Superior temporal gyrus (tissue), 1 donor: ENCODE results near the gene AGBL2.
"Not testable (repeated sequence)": the region's sequence is repeated elsewhere in the genome, so short reads cannot be mapped to it uniquely, and the experiment has no call there.

Experiments
- DNase-seq: peaks from one replicate; pipeline ENCODE4 v3.0.0-alpha.2; 2016; ENCODE audit errors: extremely low spot score

AGBL2 gene

GRCh38 chr11:47715082-47715669, at the start of gene AGBL2:
Gene AGBL2 (minus strand): TSS chr11:47715369. CDS start chr11:47714650, 719 bp downstream.
- peak; percentile 55 for DNase-seq

- DNase-seq: not testable (repeated sequence)
Observed at GRCh38 chr11:47759291-47759690, 44.1 kb upstream of the AGBL2 start.

GRCh38 chr11:47756208-47756607, 41.0 kb upstream of the AGBL2 start:
- no peak for DNase-seq

GRCh38 chr11:47750725-47751124, 35.6 kb upstream of the AGBL2 start:
- DNase-seq: no peak

GRCh38 chr11:47742494-47742893, 27.3 kb upstream of the AGBL2 start:
- not testable (repeated sequence) for DNase-seq

GRCh38 chr11:47737817-47738216, 22.6 kb upstream of the AGBL2 start:
- not testable (repeated sequence) for DNase-seq

- DNase-seq: no peak
Observed at GRCh38 chr11:47732271-47732670, 17.1 kb upstream of the AGBL2 start.

- DNase-seq: no peak
Observed at GRCh38 chr11:47731475-47731874, 16.3 kb upstream of the AGBL2 start.

GRCh38 chr11:47726878-47727514, 11.8 kb upstream of the AGBL2 start:
- DNase-seq: no peak

- DNase-seq: no peak
Observed at GRCh38 chr11:47726118-47726442, 10.9 kb upstream of the AGBL2 start.

GRCh38 chr11:47725442-47726117, 10.4 kb upstream of the AGBL2 start:
- DNase-seq: no peak

- DNase-seq: no peak
Observed at GRCh38 chr11:47724041-47724729, 9.0 kb upstream of the AGBL2 start.

GRCh38 chr11:47723041-47723440, 7.9 kb upstream of the AGBL2 start:
- no peak for DNase-seq

- no peak for DNase-seq
Observed at GRCh38 chr11:47720651-47721050, 5.5 kb upstream of the AGBL2 start.

- DNase-seq: no peak
Observed at GRCh38 chr11:47716692-47717091, 1.5 kb upstream of the AGBL2 start.

- DNase-seq: no peak
Observed at GRCh38 chr11:47714554-47715081, 551 bp downstream of the AGBL2 start.

GRCh38 chr11:47711816-47712215, 3.4 kb downstream of the AGBL2 start:
- DNase-seq: no peak

GRCh38 chr11:47711225-47711624, 3.9 kb downstream of the AGBL2 start:
- DNase-seq: no peak

GRCh38 chr11:47707275-47707786, 7.8 kb downstream of the AGBL2 start:
- not testable (repeated sequence) for DNase-seq

GRCh38 chr11:47705721-47706120, 9.4 kb downstream of the AGBL2 start:
- no peak for DNase-seq

GRCh38 chr11:47691979-47692378, 23.2 kb downstream of the AGBL2 start:
- no peak for DNase-seq

- DNase-seq: no peak
Observed at GRCh38 chr11:47689480-47689879, 25.7 kb downstream of the AGBL2 start.
